WI38 (cell line): Measurements from ENCODE around the gene PDE8A.

Experiments used
- H3K4me3 ChIP-seq: 2 replicates; pipeline ENCODE4 v1.5.1; 2011; ENCODE audit warnings: low read depth, mild to moderate bottlenecking, control low read depth, low read length
- CTCF ChIP-seq: IDR thresholded peaks from 2 replicates; pipeline ENCODE4 v1.5.1; 2012; ENCODE audit warnings: low read depth, mild to moderate bottlenecking, control low read depth, low read length

Gene PDE8A

GRCh38 chr15:85071061-85071460 lies 89.4 kb downstream of the PDE8A start:
- no peak overlapping the region for H3K4me3 ChIP-seq

GRCh38 chr15:85071504-85071903 lies 89.8 kb downstream of the PDE8A start:
- H3K4me3 ChIP-seq, result no peak overlapping the region
- no peak for TF ChIP-seq CTCF

More at GRCh38 chr15:85071061-85071460, 89.4 kb downstream of the PDE8A start:
- no peak for TF ChIP-seq CTCF

- H3K4me3 ChIP-seq, result no peak overlapping the region
- no peak for TF ChIP-seq CTCF
Measured at GRCh38 chr15:85072917-85073316, 91.3 kb downstream of the PDE8A start.

GRCh38 chr15:85073556-85074194 lies 92.0 kb downstream of the PDE8A start:
- no peak overlapping the region for H3K4me3 ChIP-seq
- TF ChIP-seq CTCF, result no peak

GRCh38 chr15:85086855-85087254 lies 105.2 kb downstream of the PDE8A start:
- no peak for TF ChIP-seq CTCF
- H3K4me3 ChIP-seq, result no peak overlapping the region

GRCh38 chr15:85088300-85088699 lies 106.6 kb downstream of the PDE8A start:
- no peak overlapping the region for H3K4me3 ChIP-seq
- TF ChIP-seq CTCF, result no peak

GRCh38 chr15:85089929-85090597 lies 108.4 kb downstream of the PDE8A start:
- H3K4me3 ChIP-seq, result no peak overlapping the region
- no peak for TF ChIP-seq CTCF
